Measurements from ENCODE around the gene ENHO.

ENHO gene

DNA sequence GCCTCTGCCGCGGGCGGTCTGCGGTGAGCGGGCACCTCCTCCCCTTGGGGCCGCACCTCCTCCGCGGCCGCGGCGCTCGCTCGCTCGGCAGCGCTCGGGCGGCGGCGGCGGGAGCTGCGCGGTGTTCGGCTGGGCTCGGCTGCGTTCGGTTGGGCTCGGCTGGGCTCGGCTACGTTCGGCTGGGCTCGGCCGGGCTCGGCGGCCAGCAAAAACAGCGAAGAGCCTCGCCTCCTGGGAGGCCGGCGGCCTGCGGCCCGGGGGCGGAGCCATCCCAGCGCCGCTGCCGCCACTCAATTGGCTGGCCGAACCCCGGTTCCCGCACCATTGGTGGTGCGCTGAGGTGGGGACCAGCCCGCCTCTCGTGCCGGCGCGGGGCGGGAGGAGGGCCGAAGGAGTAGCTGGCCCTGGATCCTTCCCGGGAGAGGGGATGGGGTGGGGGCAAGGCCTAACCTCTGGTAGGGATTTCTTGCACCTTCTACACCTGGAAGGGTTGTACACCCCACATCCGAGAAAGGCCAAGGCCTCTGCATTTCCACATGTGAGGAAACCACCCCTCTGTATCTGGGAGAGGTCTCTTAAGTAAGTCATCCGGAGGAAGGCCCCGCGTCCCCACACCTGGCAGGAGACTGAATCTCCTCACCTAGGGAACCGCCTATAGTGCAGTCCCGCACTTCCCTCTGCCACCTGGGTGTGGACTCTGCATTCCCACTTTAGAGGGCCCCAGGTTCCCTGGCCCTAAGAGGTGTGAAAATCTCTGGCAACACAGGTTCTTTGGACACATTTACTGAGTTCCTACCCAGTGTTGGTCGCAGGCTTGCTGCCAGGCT, at the start of gene ENHO:
Gene ENHO (minus strand): TSS at position 20 of the 827 bp plus-strand sequence. CDS start 1,295 bp downstream, outside the sequence.
- Histone ChIP-seq H3K4me3 (ENCODE audit: low read length) (peak within 1 kb of the TSS; percentile 60), H3K36me3 (ENCODE audit: insufficient read depth, low read length) (no peaks in the 10 kb centered on the region), H3K9me3 (ENCODE audit: low read length) (no peaks in the 10 kb centered on the region), H3K4me1 (ENCODE audit: insufficient read depth, low read length) (peaks cover 13% of the 10 kb centered on the region), H2AFZ (ENCODE audit: low read depth, low read length) (peak within 1 kb of the TSS; percentile 93), H3K27me3 (ENCODE audit: insufficient read depth, low read length) (no peaks in the 10 kb centered on the region)

DNA sequence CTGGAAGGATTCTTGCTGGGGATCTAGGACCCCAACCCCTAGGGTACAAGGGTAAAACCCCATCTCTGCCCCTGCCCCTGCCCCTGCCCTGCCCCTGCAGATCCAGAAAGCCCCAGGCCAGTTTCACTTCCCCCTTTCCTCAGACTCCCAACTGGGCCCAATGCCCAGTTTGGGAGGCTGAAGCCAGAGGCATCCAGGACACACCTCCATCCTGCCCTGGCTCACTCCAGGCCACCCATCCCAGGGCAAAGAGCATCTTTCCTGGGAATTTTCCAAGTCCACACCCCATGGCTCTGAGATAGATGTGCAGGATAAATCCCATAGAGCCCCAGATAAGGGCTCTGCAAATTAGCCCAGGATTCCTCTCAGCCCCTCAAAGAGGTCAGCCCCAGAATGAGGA, 49.3 kb upstream of the ENHO start:
- H3K4me3 ChIP-seq (ENCODE audit: low read length), result no peak overlapping the region

DNA sequence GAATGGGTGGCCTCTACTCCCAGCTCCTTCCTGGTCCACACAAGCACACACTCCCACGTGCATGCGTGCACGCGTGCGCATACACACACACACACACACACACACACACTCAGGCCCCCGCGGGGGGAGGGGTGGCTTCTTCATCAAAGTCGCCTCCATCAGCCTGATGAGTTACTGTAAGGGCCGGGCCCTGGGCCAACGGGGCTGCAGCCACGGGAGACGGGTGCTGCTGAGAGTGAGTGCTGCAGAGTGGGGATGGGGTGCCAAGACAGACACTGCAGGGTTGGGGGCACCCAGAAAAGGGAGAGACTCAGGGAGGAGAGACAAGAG, 48.7 kb upstream of the ENHO start:
- H3K4me3 ChIP-seq (ENCODE audit: low read length), result no peak overlapping the region
- peaks cover 41% of the 10 kb centered on the region for H3K36me3 ChIP-seq (ENCODE audit: insufficient read depth, low read length)

More for the DNA sequence above, 49.3 kb upstream of the ENHO start:
- H3K36me3 ChIP-seq (ENCODE audit: insufficient read depth, low read length), result peaks cover 39% of the 10 kb centered on the region
- no peak overlapping the region for H2AFZ ChIP-seq (ENCODE audit: low read depth, low read length)
- H3K9me3 ChIP-seq (ENCODE audit: low read length), result no peaks in the 10 kb centered on the region
- H3K4me1 ChIP-seq (ENCODE audit: insufficient read depth, low read length), result peaks cover 39% of the 10 kb centered on the region
- no peaks in the 10 kb centered on the region for H3K27me3 ChIP-seq (ENCODE audit: insufficient read depth, low read length)

DNA sequence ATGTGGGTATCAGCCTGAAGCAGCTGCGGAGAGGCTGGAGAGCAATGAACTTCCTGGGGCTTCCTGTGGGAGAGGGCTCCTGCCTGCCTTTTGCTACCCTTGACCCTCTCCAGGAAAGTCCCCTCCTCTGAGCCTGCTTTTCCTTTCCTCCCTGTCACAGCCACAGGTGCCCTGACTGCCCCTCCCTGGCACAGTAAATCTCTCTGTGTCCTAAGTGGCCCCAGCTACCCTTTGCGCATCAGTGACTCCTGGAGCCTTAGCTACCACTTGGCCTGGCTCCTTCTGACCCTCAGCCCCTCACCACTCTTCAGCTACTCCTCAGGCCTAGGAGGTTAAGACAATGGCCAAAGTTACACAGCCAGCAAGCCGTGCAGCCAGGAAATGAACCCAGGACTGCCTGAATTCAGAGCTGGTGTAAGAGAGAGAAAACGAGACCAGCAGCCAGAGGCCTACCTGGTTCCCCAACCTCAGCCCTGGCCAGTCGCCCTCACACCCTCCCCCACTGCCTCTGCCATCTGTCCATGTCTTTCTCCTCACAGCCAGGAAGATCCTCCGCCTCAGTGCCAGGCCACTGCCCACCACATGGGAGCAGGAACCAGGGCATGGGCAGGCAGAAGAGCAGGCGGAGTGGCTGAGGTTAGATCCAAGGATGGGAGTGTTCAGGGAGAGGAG, 48.2 kb upstream of the ENHO start:
- no peak overlapping the region for H2AFZ ChIP-seq (ENCODE audit: low read depth, low read length)
- peaks cover 44% of the 10 kb centered on the region for H3K36me3 ChIP-seq (ENCODE audit: insufficient read depth, low read length)
- no peaks in the 10 kb centered on the region for H3K9me3 ChIP-seq (ENCODE audit: low read length)
- H3K27me3 ChIP-seq (ENCODE audit: insufficient read depth, low read length), result no peaks in the 10 kb centered on the region
- peaks cover 28% of the 10 kb centered on the region for H3K4me1 ChIP-seq (ENCODE audit: insufficient read depth, low read length)
- H3K4me3 ChIP-seq (ENCODE audit: low read length), result no peak overlapping the region

More for the DNA sequence above, 48.7 kb upstream of the ENHO start:
- Histone ChIP-seq H3K4me1 (ENCODE audit: insufficient read depth, low read length) (peaks cover 33% of the 10 kb centered on the region), H3K27me3 (ENCODE audit: insufficient read depth, low read length) (no peaks in the 10 kb centered on the region), H2AFZ (ENCODE audit: low read depth, low read length) (no peak overlapping the region), H3K9me3 (ENCODE audit: low read length) (no peaks in the 10 kb centered on the region)

DNA sequence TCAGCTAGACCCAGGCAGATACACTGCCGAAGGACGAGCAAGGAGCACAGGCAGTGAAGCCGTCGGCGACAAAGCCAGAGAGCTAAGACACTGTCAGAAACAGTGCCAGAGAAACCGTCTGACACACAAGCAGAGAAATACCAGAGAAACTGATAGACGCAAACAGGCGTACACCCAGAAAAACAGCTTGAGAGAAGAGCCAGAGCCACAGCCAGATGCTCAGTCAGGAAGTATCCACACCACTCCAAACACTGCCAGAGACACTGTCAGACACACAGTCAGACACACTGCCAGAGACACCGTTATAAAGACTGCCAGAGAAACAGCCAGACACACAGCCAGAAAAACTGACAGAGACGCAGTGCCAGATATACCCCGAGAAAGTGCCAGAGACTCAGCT, 47.6 kb upstream of the ENHO start:
- Histone ChIP-seq H3K27me3 (ENCODE audit: insufficient read depth, low read length) (no peaks in the 10 kb centered on the region), H3K4me3 (ENCODE audit: low read length) (no peak overlapping the region), H3K9me3 (ENCODE audit: low read length) (no peaks in the 10 kb centered on the region), H2AFZ (ENCODE audit: low read depth, low read length) (no peak overlapping the region), H3K4me1 (ENCODE audit: insufficient read depth, low read length) (peaks cover 23% of the 10 kb centered on the region), H3K36me3 (ENCODE audit: insufficient read depth, low read length) (peaks cover 48% of the 10 kb centered on the region)

DNA sequence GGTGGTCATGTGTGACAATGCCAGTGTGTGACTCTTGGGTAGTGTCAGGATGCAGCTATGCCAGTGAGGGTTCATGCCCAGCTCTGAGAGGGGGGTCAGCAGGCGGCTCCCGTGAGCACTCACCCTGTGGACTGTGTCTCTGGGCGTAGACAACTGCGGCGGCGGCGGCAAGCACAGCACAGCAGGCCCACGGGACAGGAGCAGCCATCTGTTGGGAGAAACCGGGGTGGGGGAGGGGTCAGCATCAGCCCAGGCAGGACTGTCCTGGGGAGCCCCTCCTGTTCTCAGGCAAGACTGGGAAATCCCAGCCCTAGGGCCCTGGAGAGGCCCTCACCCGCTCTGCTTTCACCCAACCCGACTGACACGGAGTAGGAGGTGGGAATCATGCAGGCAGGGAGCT, 46.0 kb upstream of the ENHO start:
- H3K4me1 ChIP-seq (ENCODE audit: insufficient read depth, low read length), result peaks cover 12% of the 10 kb centered on the region
- H3K36me3 ChIP-seq (ENCODE audit: insufficient read depth, low read length), result peaks cover 56% of the 10 kb centered on the region

DNA sequence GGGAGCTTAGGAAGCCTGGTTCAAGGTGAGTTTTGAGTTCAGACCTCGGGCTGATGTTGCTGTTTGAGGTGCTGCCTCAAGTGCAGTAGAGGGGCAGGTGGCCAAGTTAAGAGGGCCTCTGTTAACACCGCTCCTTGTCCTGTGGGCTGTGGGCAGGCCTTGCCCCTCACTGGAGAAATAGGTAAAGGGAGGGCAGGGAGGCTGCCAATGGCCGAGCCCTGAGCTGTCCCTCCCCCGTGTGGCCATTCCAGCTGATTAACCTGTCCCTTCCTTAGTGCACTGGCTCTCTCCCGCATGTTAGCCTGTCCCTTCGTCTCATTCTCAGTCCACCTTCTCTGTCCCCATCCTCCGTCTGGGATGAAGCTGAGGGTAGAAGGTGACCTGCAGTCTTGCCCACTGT, 45.3 kb upstream of the ENHO start:
- Histone ChIP-seq H3K4me3 (ENCODE audit: low read length) (no peak overlapping the region), H3K36me3 (ENCODE audit: insufficient read depth, low read length) (peaks cover 58% of the 10 kb centered on the region), H2AFZ (ENCODE audit: low read depth, low read length) (no peak overlapping the region), H3K27me3 (ENCODE audit: insufficient read depth, low read length) (no peaks in the 10 kb centered on the region), H3K4me1 (ENCODE audit: insufficient read depth, low read length) (peaks cover 9% of the 10 kb centered on the region), H3K9me3 (ENCODE audit: low read length) (peaks cover 11% of the 10 kb centered on the region)

More for the DNA sequence above, 46.0 kb upstream of the ENHO start:
- Histone ChIP-seq H3K27me3 (ENCODE audit: insufficient read depth, low read length) (no peaks in the 10 kb centered on the region), H3K9me3 (ENCODE audit: low read length) (peaks cover 9% of the 10 kb centered on the region), H2AFZ (ENCODE audit: low read depth, low read length) (no peak overlapping the region), H3K4me3 (ENCODE audit: low read length) (no peak overlapping the region)

DNA sequence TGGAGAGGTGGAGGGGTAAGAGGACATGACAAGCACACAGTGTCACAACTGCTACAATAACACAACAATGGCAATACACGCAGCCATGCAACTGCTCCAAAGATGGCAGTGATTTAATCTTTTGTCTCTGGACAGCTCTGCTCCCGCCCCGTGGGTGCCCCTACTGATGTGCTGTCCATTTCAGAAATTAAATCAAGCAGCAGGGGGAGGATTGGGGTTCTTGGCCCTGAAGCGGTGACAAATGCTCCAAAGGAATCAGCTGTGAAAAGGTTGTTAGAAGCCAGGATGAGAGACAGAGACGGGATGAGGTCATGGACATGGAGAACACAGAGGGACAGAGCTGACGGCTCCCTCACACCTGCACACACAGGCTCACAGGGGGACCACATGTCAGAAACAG, 44.2 kb upstream of the ENHO start:
- no peak overlapping the region for H2AFZ ChIP-seq (ENCODE audit: low read depth, low read length)
- no peak overlapping the region for H3K4me3 ChIP-seq (ENCODE audit: low read length)
- H3K36me3 ChIP-seq (ENCODE audit: insufficient read depth, low read length), result peaks cover 68% of the 10 kb centered on the region
- peaks cover 9% of the 10 kb centered on the region for H3K4me1 ChIP-seq (ENCODE audit: insufficient read depth, low read length)
- H3K9me3 ChIP-seq (ENCODE audit: low read length), result peaks cover 20% of the 10 kb centered on the region
- H3K27me3 ChIP-seq (ENCODE audit: insufficient read depth, low read length), result no peaks in the 10 kb centered on the region

DNA sequence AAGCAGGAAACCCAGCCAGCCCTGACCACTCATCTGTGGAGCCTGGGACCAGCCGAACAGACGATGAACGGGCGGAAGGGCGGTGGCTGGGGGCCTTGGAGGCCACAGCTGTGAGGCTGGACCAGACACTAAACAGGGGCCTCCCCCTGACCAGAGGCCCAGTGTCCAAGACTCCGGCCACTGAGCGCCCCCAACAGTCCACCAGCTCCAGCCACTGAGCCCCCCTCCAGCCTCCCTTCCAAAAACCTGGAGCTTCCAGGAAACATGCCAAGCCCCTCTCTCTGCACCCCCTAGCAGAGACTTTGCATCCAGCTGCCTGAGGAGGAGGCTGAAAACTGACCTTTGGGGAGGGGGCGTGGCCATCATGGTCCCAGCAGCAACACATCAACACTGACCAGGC, 43.5 kb upstream of the ENHO start:
- peaks cover 20% of the 10 kb centered on the region for H3K9me3 ChIP-seq (ENCODE audit: low read length)

DNA sequence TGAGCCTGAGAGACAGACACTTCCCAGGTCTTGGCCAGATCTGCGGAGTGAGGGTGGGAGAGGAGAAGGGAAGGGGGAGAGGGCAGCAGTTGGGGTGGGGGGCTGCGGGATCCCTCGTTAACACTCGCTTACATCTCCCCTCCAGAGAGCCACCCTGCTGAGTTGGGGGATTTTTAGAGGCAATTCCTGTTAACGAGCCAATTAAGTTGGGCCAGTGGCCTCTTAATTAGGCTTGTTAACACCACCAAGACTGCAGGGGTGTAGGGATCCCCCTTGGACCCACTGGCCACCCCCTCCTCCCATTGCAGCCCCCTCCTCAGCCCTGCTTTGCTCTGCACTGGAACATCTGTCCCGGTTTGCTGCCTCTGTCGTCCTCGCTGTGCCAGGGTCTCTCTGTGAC, 43.1 kb upstream of the ENHO start:
- Histone ChIP-seq H2AFZ (ENCODE audit: low read depth, low read length) (no peak overlapping the region), H3K4me1 (ENCODE audit: insufficient read depth, low read length) (peaks cover 15% of the 10 kb centered on the region), H3K9me3 (ENCODE audit: low read length) (peaks cover 20% of the 10 kb centered on the region), H3K36me3 (ENCODE audit: insufficient read depth, low read length) (peaks cover 76% of the 10 kb centered on the region), H3K27me3 (ENCODE audit: insufficient read depth, low read length) (no peaks in the 10 kb centered on the region), H3K4me3 (ENCODE audit: low read length) (no peak overlapping the region)

More for the DNA sequence above, 43.5 kb upstream of the ENHO start:
- Histone ChIP-seq H3K4me1 (ENCODE audit: insufficient read depth, low read length) (peaks cover 10% of the 10 kb centered on the region), H3K36me3 (ENCODE audit: insufficient read depth, low read length) (peaks cover 75% of the 10 kb centered on the region), H3K27me3 (ENCODE audit: insufficient read depth, low read length) (no peaks in the 10 kb centered on the region), H2AFZ (ENCODE audit: low read depth, low read length) (no peak overlapping the region), H3K4me3 (ENCODE audit: low read length) (no peak overlapping the region)

DNA sequence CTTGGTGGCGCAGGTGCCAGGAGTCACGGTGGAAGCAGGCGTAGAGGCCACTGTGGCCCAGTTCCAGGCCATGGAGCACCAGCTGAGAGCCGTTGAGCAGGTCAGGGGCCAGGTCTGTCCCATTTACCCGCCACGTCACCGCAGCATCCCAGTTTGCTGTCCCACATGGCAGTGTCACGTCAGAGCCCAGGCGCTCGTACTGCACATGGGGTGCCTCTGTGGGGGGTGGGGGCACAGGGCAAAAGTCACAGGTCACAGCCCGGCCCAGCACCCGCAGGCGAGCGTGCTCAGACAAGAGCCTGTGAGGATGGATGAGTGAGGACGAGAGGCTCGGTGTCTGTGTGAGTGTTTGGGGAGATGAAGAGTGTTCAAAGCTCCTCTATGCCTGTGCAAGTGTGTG, 41.8 kb upstream of the ENHO start:
- Histone ChIP-seq H3K4me1 (ENCODE audit: insufficient read depth, low read length) (peaks cover 20% of the 10 kb centered on the region), H3K36me3 (ENCODE audit: insufficient read depth, low read length) (peaks cover 74% of the 10 kb centered on the region)

DNA sequence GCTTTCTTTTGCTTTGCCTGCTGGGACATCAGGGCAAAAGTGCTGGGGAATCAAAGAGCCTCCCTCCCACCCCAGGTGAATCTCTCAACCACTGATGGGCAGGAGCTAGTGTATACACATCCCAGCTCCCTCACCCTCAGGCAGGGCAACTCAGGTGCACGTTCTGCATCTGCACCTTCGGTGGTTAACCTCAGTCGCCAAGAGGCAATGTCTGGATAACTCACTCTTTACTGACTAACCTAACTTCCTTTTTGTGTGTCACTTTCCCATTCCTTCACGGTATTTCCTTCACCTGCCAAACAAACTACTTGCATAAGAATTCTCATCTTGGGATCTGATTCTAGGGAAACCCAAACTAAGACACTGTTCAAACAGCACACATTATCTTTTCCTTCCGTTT, 40.5 kb upstream of the ENHO start:
- H2AFZ ChIP-seq (ENCODE audit: low read depth, low read length), result no peak overlapping the region
- H3K4me1 ChIP-seq (ENCODE audit: insufficient read depth, low read length), result peaks cover 20% of the 10 kb centered on the region
- H3K27me3 ChIP-seq (ENCODE audit: insufficient read depth, low read length), result no peaks in the 10 kb centered on the region
- H3K9me3 ChIP-seq (ENCODE audit: low read length), result peaks cover 20% of the 10 kb centered on the region
- no peak overlapping the region for H3K4me3 ChIP-seq (ENCODE audit: low read length)
- H3K36me3 ChIP-seq (ENCODE audit: insufficient read depth, low read length), result peaks cover 78% of the 10 kb centered on the region

More for the DNA sequence above, 41.8 kb upstream of the ENHO start:
- no peak overlapping the region for H3K4me3 ChIP-seq (ENCODE audit: low read length)
- H3K27me3 ChIP-seq (ENCODE audit: insufficient read depth, low read length), result no peaks in the 10 kb centered on the region
- H3K9me3 ChIP-seq (ENCODE audit: low read length), result peaks cover 20% of the 10 kb centered on the region
- H2AFZ ChIP-seq (ENCODE audit: low read depth, low read length), result no peak overlapping the region

DNA sequence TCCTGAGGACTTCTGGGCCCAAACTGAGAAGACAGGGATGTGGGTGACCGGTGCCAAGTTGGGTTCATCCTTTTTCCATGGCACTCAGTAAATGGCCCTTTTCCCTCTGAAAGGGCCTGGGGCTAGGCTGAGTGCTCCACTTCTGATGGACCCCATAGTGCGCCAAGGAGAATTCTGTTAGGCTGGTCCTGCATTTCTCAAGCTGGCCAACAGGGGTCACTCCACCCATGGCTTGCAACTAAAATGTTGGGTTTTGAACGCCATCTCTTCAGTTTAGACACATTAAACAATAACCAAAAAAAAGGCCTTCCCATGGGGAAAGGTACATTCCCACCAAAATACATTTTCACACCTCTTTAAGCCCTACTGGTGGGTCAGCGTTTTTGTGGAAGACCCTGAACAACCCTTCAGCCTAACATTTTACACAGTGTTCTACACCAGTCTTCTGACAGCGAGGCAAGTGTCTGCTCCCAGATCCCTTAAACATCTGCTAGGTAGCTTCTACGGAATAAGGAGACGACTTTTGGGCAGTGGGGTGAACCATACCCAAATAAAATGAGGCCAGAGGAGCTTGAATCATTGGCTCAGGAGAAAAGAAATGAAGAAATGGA, 39.5 kb upstream of the ENHO start:
- Histone ChIP-seq H3K36me3 (ENCODE audit: insufficient read depth, low read length) (peaks cover 77% of the 10 kb centered on the region), H2AFZ (ENCODE audit: low read depth, low read length) (no peak overlapping the region), H3K4me1 (ENCODE audit: insufficient read depth, low read length) (peaks cover 18% of the 10 kb centered on the region), H3K4me3 (ENCODE audit: low read length) (no peak overlapping the region), H3K27me3 (ENCODE audit: insufficient read depth, low read length) (no peaks in the 10 kb centered on the region), H3K9me3 (ENCODE audit: low read length) (peaks cover 20% of the 10 kb centered on the region)

All from neuron (in vitro differentiated cells).